Measurements from ENCODE around the gene NUDT19.
"Not testable (repeated sequence)": the region's sequence is repeated elsewhere in the genome, so short reads cannot be mapped to it uniquely, and the experiment has no call there.

DNA sequence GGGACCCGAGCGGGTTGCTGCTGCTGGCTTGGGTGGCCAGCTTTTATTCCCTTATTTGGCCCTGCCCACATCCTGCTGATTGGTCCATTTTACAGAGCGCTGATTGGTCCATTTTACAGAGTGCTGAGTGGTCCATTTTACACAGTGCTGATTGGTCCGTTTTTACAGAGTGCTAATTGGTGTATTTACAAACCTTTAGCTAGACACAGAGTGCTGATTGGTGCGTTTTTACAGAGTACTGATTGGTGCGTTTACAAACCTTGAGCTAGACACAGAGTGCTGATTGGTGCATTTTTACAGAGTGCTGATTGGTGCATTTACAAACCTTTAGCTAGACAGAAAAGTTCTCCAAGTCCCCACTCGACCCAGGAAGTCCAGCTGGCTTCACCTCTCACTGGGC, 8.5 kb downstream of the NUDT19 start:
- TF ChIP-seq, protein P1, sequence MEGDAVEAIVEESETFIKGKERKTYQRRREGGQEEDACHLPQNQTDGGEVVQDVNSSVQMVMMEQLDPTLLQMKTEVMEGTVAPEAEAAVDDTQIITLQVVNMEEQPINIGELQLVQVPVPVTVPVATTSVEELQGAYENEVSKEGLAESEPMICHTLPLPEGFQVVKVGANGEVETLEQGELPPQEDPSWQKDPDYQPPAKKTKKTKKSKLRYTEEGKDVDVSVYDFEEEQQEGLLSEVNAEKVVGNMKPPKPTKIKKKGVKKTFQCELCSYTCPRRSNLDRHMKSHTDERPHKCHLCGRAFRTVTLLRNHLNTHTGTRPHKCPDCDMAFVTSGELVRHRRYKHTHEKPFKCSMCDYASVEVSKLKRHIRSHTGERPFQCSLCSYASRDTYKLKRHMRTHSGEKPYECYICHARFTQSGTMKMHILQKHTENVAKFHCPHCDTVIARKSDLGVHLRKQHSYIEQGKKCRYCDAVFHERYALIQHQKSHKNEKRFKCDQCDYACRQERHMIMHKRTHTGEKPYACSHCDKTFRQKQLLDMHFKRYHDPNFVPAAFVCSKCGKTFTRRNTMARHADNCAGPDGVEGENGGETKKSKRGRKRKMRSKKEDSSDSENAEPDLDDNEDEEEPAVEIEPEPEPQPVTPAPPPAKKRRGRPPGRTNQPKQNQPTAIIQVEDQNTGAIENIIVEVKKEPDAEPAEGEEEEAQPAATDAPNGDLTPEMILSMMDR (IDR thresholded peaks at IDR 0.05 in 4 of 5, conservative IDR thresholded peaks at IDR 0.05 in 1 of 5), result not testable (repeated sequence)
- TF ChIP-seq POLR2A (IDR thresholded peaks at IDR 0.05), result not testable (repeated sequence)
